ENCODE measurements around the gene TMEM201. TPM values are rescaled to one million over a fixed set of nuclear protein-coding genes. Genes with fewer than 3 reads are reported as not detected.

TMEM201 gene
- total RNA-seq, 1 experiment from 2014 or later = 12.9 TPM

- DNase-seq = peak; percentile 42
- Histone ChIP-seq H3K4me3 (ENCODE audit: insufficient read depth, low read depth, low read length) (no peak overlapping the region), H3K27me3 (ENCODE audit: control insufficient read depth, insufficient read depth, low read length) (no peaks in the 10 kb centered on the region), H3K36me3 (replicated peaks; ENCODE audit: control insufficient read depth, insufficient read depth, low read length) (peaks cover 13% of the 10 kb centered on the region)
Observed at GRCh38 chr1:9600861-9601834, 12.4 kb downstream of the TMEM201 start.

- no peaks in the 10 kb centered on the region for H3K27me3 ChIP-seq (ENCODE audit: control insufficient read depth, insufficient read depth, low read length)
- H3K4me3 ChIP-seq (ENCODE audit: insufficient read depth, low read depth, low read length) = no peak overlapping the region
- H3K36me3 ChIP-seq (replicated peaks; ENCODE audit: control insufficient read depth, insufficient read depth, low read length) = peaks cover 11% of the 10 kb centered on the region
- peak; percentile 51 for DNase-seq
Observed at GRCh38 chr1:9601942-9602793, 13.5 kb downstream of the TMEM201 start.

GRCh38 chr1:9602794-9603167, 14.1 kb downstream of the TMEM201 start:
- H3K36me3 ChIP-seq (replicated peaks; ENCODE audit: control insufficient read depth, insufficient read depth, low read length) = peaks cover 7% of the 10 kb centered on the region
- DNase-seq = peak; percentile 30
- no peaks in the 10 kb centered on the region for H3K27me3 ChIP-seq (ENCODE audit: control insufficient read depth, insufficient read depth, low read length)
- H3K4me3 ChIP-seq (ENCODE audit: insufficient read depth, low read depth, low read length) = no peak overlapping the region

- peaks cover 7% of the 10 kb centered on the region for H3K36me3 ChIP-seq (replicated peaks; ENCODE audit: control insufficient read depth, insufficient read depth, low read length)
- no peak for DNase-seq
- no peaks in the 10 kb centered on the region for H3K27me3 ChIP-seq (ENCODE audit: control insufficient read depth, insufficient read depth, low read length)
- no peak overlapping the region for H3K4me3 ChIP-seq (ENCODE audit: insufficient read depth, low read depth, low read length)
Observed at GRCh38 chr1:9603307-9603706, 14.6 kb downstream of the TMEM201 start.

- H3K36me3 ChIP-seq (replicated peaks; ENCODE audit: control insufficient read depth, insufficient read depth, low read length) = peaks cover 9% of the 10 kb centered on the region
Observed at GRCh38 chr1:9603766-9604753, 15.3 kb downstream of the TMEM201 start.

GRCh38 chr1:9604836-9605235, 16.1 kb downstream of the TMEM201 start:
- H3K27me3 ChIP-seq (ENCODE audit: control insufficient read depth, insufficient read depth, low read length) = no peaks in the 10 kb centered on the region
- no peak overlapping the region for H3K4me3 ChIP-seq (ENCODE audit: insufficient read depth, low read depth, low read length)
- H3K36me3 ChIP-seq (replicated peaks; ENCODE audit: control insufficient read depth, insufficient read depth, low read length) = peaks cover 14% of the 10 kb centered on the region
- no peak for DNase-seq

More at GRCh38 chr1:9603766-9604753, 15.3 kb downstream of the TMEM201 start:
- no peak for DNase-seq
- Histone ChIP-seq H3K4me3 (ENCODE audit: insufficient read depth, low read depth, low read length) (no peak overlapping the region), H3K27me3 (ENCODE audit: control insufficient read depth, insufficient read depth, low read length) (no peaks in the 10 kb centered on the region)

GRCh38 chr1:9605946-9606455, 17.3 kb downstream of the TMEM201 start:
- no peak for DNase-seq
- H3K27me3 ChIP-seq (ENCODE audit: control insufficient read depth, insufficient read depth, low read length) = no peaks in the 10 kb centered on the region
- peaks cover 12% of the 10 kb centered on the region for H3K36me3 ChIP-seq (replicated peaks; ENCODE audit: control insufficient read depth, insufficient read depth, low read length)

GRCh38 chr1:9606458-9606857, 17.7 kb downstream of the TMEM201 start:
- H3K4me3 ChIP-seq (ENCODE audit: insufficient read depth, low read depth, low read length) = no peak overlapping the region
- no peaks in the 10 kb centered on the region for H3K27me3 ChIP-seq (ENCODE audit: control insufficient read depth, insufficient read depth, low read length)
- H3K36me3 ChIP-seq (replicated peaks; ENCODE audit: control insufficient read depth, insufficient read depth, low read length) = peaks cover 12% of the 10 kb centered on the region
- no peak for DNase-seq

More at GRCh38 chr1:9605946-9606455, 17.3 kb downstream of the TMEM201 start:
- H3K4me3 ChIP-seq (ENCODE audit: insufficient read depth, low read depth, low read length) = no peak overlapping the region

- peaks cover 9% of the 10 kb centered on the region for H3K36me3 ChIP-seq (replicated peaks; ENCODE audit: control insufficient read depth, insufficient read depth, low read length)
- H3K27me3 ChIP-seq (ENCODE audit: control insufficient read depth, insufficient read depth, low read length) = no peaks in the 10 kb centered on the region
- no peak overlapping the region for H3K4me3 ChIP-seq (ENCODE audit: insufficient read depth, low read depth, low read length)
- DNase-seq = no peak
Observed at GRCh38 chr1:9606948-9607347, 18.2 kb downstream of the TMEM201 start.

- no peak for DNase-seq
- Histone ChIP-seq H3K27me3 (ENCODE audit: control insufficient read depth, insufficient read depth, low read length) (no peaks in the 10 kb centered on the region), H3K36me3 (replicated peaks; ENCODE audit: control insufficient read depth, insufficient read depth, low read length) (peaks cover 9% of the 10 kb centered on the region), H3K4me3 (ENCODE audit: insufficient read depth, low read depth, low read length) (no peak overlapping the region)
Observed at GRCh38 chr1:9607352-9607751, 18.6 kb downstream of the TMEM201 start.

- peaks cover 13% of the 10 kb centered on the region for H3K36me3 ChIP-seq (replicated peaks; ENCODE audit: control insufficient read depth, insufficient read depth, low read length)
- no peak for DNase-seq
- no peaks in the 10 kb centered on the region for H3K27me3 ChIP-seq (ENCODE audit: control insufficient read depth, insufficient read depth, low read length)
- H3K4me3 ChIP-seq (ENCODE audit: insufficient read depth, low read depth, low read length) = no peak overlapping the region
Observed at GRCh38 chr1:9609998-9610397, 21.3 kb downstream of the TMEM201 start.

- DNase-seq = no peak
- Histone ChIP-seq H3K36me3 (replicated peaks; ENCODE audit: control insufficient read depth, insufficient read depth, low read length) (peaks cover 13% of the 10 kb centered on the region), H3K27me3 (ENCODE audit: control insufficient read depth, insufficient read depth, low read length) (no peaks in the 10 kb centered on the region), H3K4me3 (ENCODE audit: insufficient read depth, low read depth, low read length) (no peak overlapping the region)
Observed at GRCh38 chr1:9610548-9610947, 21.8 kb downstream of the TMEM201 start.

GRCh38 chr1:9611716-9612115, 23.0 kb downstream of the TMEM201 start:
- no peak for DNase-seq
- H3K36me3 ChIP-seq (replicated peaks; ENCODE audit: control insufficient read depth, insufficient read depth, low read length) = peaks cover 13% of the 10 kb centered on the region
- no peaks in the 10 kb centered on the region for H3K27me3 ChIP-seq (ENCODE audit: control insufficient read depth, insufficient read depth, low read length)
- H3K4me3 ChIP-seq (ENCODE audit: insufficient read depth, low read depth, low read length) = no peak overlapping the region

Measured in H7 (cell line).